ENCODE measurements around the gene VWCE. TPM values are rescaled to one million over a fixed set of nuclear protein-coding genes. Genes with fewer than 3 reads are reported as not detected.
"Not testable (repeated sequence)": the region's sequence is repeated elsewhere in the genome, so short reads cannot be mapped to it uniquely, and the experiment has no call there.

Gene VWCE
- total and polyA plus RNA-seq, 7 donors, result 0.49 to 5.5 (median 0.61) TPM; not detected in 2

- DNase-seq; H3K27me3 ChIP-seq; H3K4me3 ChIP-seq; intact Hi-C loops (cut with DNase I); H3K9me3 ChIP-seq; H3K36me3 ChIP-seq; H3K27ac ChIP-seq; H3K4me1 ChIP-seq: not testable (repeated sequence)
- WGBS, 2 donors, result 60% methylated on average over 1 of the region's 5 CpGs; no CpG with 5 or more reads in 1 of the 2 donors
Measured at GRCh38 chr11:61231585-61231984, 63.5 kb downstream of the VWCE start.

GRCh38 chr11:61231033-61231432 is 64.1 kb downstream of the VWCE start:
- no CpG with 5 or more reads among the region's 15 CpGs for WGBS, 2 donors

DNA sequence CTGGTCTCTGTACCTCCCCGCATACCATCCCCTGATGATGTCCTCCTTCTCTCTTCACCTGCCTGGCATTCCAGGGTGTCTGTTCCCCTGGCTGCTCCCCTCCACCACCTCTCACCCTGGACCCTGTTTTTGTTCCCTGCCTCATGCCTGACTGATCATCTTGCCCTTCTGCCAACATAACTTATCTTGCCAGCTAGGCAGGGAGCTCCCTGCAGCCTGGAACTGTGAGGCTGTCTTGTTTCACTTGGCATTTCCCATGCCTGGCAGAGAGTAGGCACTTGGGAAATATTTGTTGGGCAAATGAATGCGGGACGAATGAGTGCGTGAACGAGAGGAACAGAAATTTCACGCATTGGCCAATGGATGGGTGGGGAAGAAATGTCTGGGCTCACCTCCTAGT is 65.7 kb downstream of the VWCE start:
- no CpG with 5 or more reads among the region's 6 CpGs for WGBS, 2 donors
- H3K27ac ChIP-seq; H3K36me3 ChIP-seq; H3K4me1 ChIP-seq; DNase-seq; intact Hi-C loops (cut with DNase I); H3K27me3 ChIP-seq; H3K9me3 ChIP-seq; H3K4me3 ChIP-seq: not testable (repeated sequence)

More at GRCh38 chr11:61231033-61231432, 64.1 kb downstream of the VWCE start:
- intact Hi-C loops (cut with DNase I); H3K4me3 ChIP-seq; H3K27me3 ChIP-seq; H3K27ac ChIP-seq; DNase-seq; H3K36me3 ChIP-seq; H3K4me1 ChIP-seq; H3K9me3 ChIP-seq: not testable (repeated sequence)

DNA sequence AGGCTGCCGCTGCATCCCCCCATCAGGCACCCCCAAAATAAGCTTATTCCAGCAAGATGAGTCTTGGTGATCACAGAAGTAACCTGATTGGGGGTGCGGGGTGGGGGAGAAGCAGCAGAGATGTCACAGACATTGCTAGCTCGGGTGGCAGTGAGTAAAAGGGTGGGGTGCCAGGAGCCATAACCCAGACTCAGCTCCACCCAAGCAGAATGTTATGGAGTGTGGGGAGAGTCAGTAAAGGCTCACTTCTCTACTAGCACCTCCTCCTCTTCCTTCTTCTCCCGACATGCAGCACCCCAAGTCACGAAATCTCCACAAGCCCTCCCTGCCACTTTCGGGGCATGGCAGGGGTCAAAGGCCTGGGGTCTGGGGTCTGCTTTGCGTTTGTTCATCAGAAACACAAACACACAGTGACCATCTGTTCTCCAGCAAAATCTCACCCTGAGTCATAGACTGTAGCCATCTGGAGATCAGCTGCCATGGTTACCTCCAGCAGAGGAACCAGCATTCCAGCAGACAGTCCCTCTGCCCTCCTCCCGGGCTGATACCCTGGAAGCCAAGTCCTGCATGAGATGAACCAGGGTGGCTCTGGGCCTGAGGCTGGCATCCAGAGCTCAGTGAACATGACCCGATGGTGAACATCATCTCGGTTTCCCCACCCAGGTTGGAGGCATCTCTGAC is 68.5 kb downstream of the VWCE start:
- H3K9me3 ChIP-seq; DNase-seq; H3K27me3 ChIP-seq; H3K27ac ChIP-seq; H3K36me3 ChIP-seq; H3K4me3 ChIP-seq; intact Hi-C loops (cut with DNase I); H3K4me1 ChIP-seq: not testable (repeated sequence)
- no CpG with 5 or more reads among the region's 10 CpGs for WGBS, 2 donors

- intact Hi-C loops (cut with DNase I); H3K4me1 ChIP-seq; H3K9me3 ChIP-seq; H3K27ac ChIP-seq; H3K36me3 ChIP-seq; DNase-seq; H3K4me3 ChIP-seq; H3K27me3 ChIP-seq: not testable (repeated sequence)
- WGBS, 2 donors, result no CpG with 5 or more reads among the region's 5 CpGs
Measured at GRCh38 chr11:61222692-61223091, 72.4 kb downstream of the VWCE start.

DNA sequence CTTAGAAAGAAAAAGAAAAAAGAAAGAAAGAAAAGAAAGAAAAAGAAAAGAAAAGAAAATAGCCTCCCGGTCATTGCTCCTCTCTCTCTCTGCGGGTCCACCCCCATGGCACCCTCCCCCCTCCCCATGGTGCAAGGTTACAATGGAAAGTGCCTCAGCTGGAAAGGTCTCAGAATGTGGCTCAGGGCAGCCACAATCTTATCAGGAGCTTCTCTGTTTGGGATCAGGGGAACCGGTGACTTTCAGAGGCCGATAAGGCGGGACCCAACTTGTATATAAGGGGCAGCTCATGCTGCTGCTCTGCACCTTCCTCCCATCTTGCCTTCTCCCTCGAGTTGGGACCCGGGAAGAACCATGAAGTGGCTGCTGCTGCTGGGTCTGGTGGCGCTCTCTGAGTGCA is 73.1 kb downstream of the VWCE start, which contains the start of gene PGA4:
Gene PGA4 (plus strand): TSS at position 301 of the 400 bp plus-strand sequence. CDS start 54 bp downstream, at position 355.
- intact Hi-C loops (cut with DNase I); H3K27ac ChIP-seq: not testable (repeated sequence)
- WGBS, 2 donors, result no CpG with 5 or more reads among the region's 8 CpGs

DNA sequence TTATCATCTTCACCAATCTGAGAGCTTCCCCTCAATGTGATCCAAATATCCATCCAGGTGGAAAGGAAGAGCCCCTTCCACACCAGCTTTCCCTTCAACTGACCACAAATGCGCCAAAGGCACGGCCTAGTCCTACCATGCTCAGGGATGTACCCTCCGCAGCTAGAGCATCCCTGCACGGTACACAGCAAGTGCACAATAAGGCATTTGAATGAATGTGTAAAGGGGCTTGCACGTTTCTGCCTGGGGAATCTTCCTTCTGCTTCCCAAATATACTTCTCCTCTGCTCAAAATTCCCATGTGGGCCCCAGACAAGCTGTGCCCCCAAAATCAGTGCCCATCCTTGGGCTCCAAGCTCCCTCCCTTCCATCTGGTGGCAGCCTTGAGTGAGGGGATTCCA is 76.1 kb downstream of the VWCE start:
- H3K27ac ChIP-seq; DNase-seq; H3K4me3 ChIP-seq; H3K4me1 ChIP-seq; H3K36me3 ChIP-seq; intact Hi-C loops (cut with DNase I); H3K9me3 ChIP-seq; H3K27me3 ChIP-seq: not testable (repeated sequence)
- 86 to 90% methylated on average over 5 of the region's 5 CpGs for WGBS, 2 donors

More for the DNA sequence above, 73.1 kb downstream of the VWCE start, which contains the start of gene PGA4:
- not testable (repeated sequence) for DNase-seq, H3K4me3 ChIP-seq, H3K4me1 ChIP-seq, H3K9me3 ChIP-seq, H3K36me3 ChIP-seq, H3K27me3 ChIP-seq

GRCh38 chr11:61218306-61218705 is 76.8 kb downstream of the VWCE start:
- intact Hi-C loops (cut with DNase I); H3K27ac ChIP-seq; H3K4me3 ChIP-seq; H3K9me3 ChIP-seq; DNase-seq; H3K36me3 ChIP-seq; H3K27me3 ChIP-seq; H3K4me1 ChIP-seq: not testable (repeated sequence)
- no CpG with 5 or more reads among the region's 4 CpGs for WGBS, 2 donors

- intact Hi-C loops (cut with DNase I), result not testable (repeated sequence)
Measured at GRCh38 chr11:61213711-61214324, 81.3 kb downstream of the VWCE start.

DNA sequence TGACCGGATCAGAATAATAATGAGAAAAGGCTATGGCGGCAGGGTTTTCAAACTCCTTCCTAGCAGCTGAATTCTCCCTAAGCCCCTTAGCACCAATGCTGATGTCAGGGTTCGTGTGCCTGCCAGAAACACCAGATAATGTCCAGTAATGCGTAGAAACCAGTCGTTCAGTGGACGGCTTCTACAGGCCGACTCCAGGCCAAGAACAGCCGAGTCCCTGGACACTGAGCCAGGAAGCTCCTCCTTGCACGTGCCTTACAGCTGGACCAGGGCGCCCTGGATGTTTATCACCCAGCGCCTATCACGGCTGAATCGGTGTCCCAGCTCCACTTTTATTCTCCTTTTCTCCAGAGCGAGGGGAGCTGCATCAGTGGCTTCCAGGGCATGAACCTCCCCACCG is 82.9 kb downstream of the VWCE start:
- H3K4me3 ChIP-seq; intact Hi-C loops (cut with DNase I); H3K36me3 ChIP-seq; DNase-seq; H3K27me3 ChIP-seq; H3K27ac ChIP-seq; H3K4me1 ChIP-seq; H3K9me3 ChIP-seq: not testable (repeated sequence)
- WGBS, 2 donors, result no CpG with 5 or more reads among the region's 15 CpGs

More at GRCh38 chr11:61213711-61214324, 81.3 kb downstream of the VWCE start:
- WGBS, 2 donors, result no CpG with 5 or more reads among the region's 3 CpGs
- H3K4me3 ChIP-seq, H3K27ac ChIP-seq, H3K4me1 ChIP-seq, DNase-seq, H3K9me3 ChIP-seq, H3K36me3 ChIP-seq, H3K27me3 ChIP-seq: not testable (repeated sequence)

- H3K27me3 ChIP-seq; DNase-seq; H3K36me3 ChIP-seq; H3K9me3 ChIP-seq; H3K4me1 ChIP-seq; intact Hi-C loops (cut with DNase I); H3K4me3 ChIP-seq; H3K27ac ChIP-seq: not testable (repeated sequence)
- WGBS, 2 donors, result 79 to 85% methylated on average over 7 of the region's 10 CpGs
Measured at GRCh38 chr11:61211327-61211952, 83.7 kb downstream of the VWCE start.

- no CpG with 5 or more reads among the region's 6 CpGs for WGBS, 2 donors
- intact Hi-C loops (cut with DNase I); H3K27me3 ChIP-seq; H3K4me3 ChIP-seq; H3K27ac ChIP-seq; H3K9me3 ChIP-seq; DNase-seq; H3K36me3 ChIP-seq; H3K4me1 ChIP-seq: not testable (repeated sequence)
Measured at GRCh38 chr11:61210629-61211028, 84.5 kb downstream of the VWCE start.
